Heart left ventricle (tissue), 16 donors: ENCODE measurements around the gene RFX6. TPM values are rescaled to one million over a fixed set of nuclear protein-coding genes. Genes with fewer than 3 reads are reported as not detected.

Source experiments
- ATAC-seq, 4 donors: fragments of 200-7000 bp; cut with Tn5 transposase; one replicate each; pipeline ENCODE4 v1.9.1; 2020 to 2022; ENCODE audit warnings: moderate library complexity in 4 of 4, mild to moderate bottlenecking in 3 of 4, moderate number of reproducible peaks in 1 of 4
- DNase-seq, 5 donors: peaks; one replicate each; pipeline ENCODE4 v3.0.0-alpha.2; 2020
- H3K27ac ChIP-seq, 12 donors: fragments of 200-600 bp; sonication (generic) in 4 of 12; one replicate each; pipeline versions ENCODE4 v1.5.0 to v1.8.0; 2016 to 2022; ENCODE audit warnings: mild to moderate bottlenecking in 2 of 12
- H3K27me3 ChIP-seq, 9 donors: fragments of 200-600 bp; sonication (generic) in 2 of 9; one replicate each; pipeline versions ENCODE4 v1.5.1 to v1.8.0; 2016 to 2022; ENCODE audit warnings: mild to moderate bottlenecking in 3 of 9
- H3K36me3 ChIP-seq, 9 donors: fragments of 200-600 bp; sonication (generic) in 2 of 9; one replicate each; pipeline versions ENCODE4 v1.5.0 to v1.8.0; 2018 to 2022; ENCODE audit warnings: mild to moderate bottlenecking in 2 of 9
- H3K4me1 ChIP-seq, 12 donors: fragments of 200-600 bp; sonication (generic) in 4 of 12; one replicate each; pipeline versions ENCODE4 v1.5.0 to v1.8.0; 2016 to 2022; ENCODE audit warnings: mild to moderate bottlenecking in 3 of 12
- H3K4me3 ChIP-seq, 12 donors: fragments of 200-600 bp; sonication (generic) in 4 of 12; one replicate each; pipeline versions ENCODE4 v1.5.0 to v1.8.0; 2017 to 2022; ENCODE audit warnings: mild to moderate bottlenecking in 9 of 12, moderate library complexity in 4 of 12
- H3K9me3 ChIP-seq, 12 donors: fragments of 200-600 bp; sonication (generic) in 4 of 12; one replicate each; pipeline versions ENCODE4 v1.5.0 to v1.8.0; 2016 to 2022; ENCODE audit warnings: mild to moderate bottlenecking in 1 of 12
- POLR2A ChIP-seq, 2 donors: fragments of 450-650 bp; IDR thresholded peaks; one replicate each; pipeline ENCODE4 v1.6.1; 2017; ENCODE audit warnings: antibody characterized with exemption in 2 of 2, mild to moderate bottlenecking in 2 of 2, moderate library complexity in 2 of 2
- WGBS, 4 donors: extraction: QIAGEN DNeasy Blood & Tissue Kit in 2 of 4; methylation state at CpG; one replicate each; pipeline versions ENCODE4 v1.1.5 to v1.1.7; 2013 to 2018; 5-methylcytosine and 5-hydroxymethylcytosine counted together
- intact Hi-C, 10 donors: fragments of 100-400 bp; cut with DNase I; formaldehyde crosslinking; loops; one replicate each; pipeline versions ENCODE4 v1.11.1 to v1.14.2; 2022
- polyA plus RNA-seq, 2 donors: library from polyadenylated mRNA; stranded (reverse); fragments of 200-250 nt; gene quantifications; one replicate each; pipeline ENCODE4 v1.2.3, GENCODE V29; 2013
- total RNA-seq, 9 donors: library from RNA; depleted of rRNA in 2 of 9; stranded (reverse); fragments of >200 nt in 2 of 9; fragmentation: NEBNext Ultra II Directional in 3 of 9; extraction: Animal tissue kit (Norgen Biotek cat#: 25700) in 3 of 9; gene quantifications; one replicate each; pipeline versions ENCODE4 v1.1.0 to v1.2.4, GENCODE V29; 2016 to 2023
- TF ChIP-seq, protein P1 (sequence below), 12 donors: fragments of 200-600 bp; sonication (generic) in 4 of 12; IDR thresholded peaks; one replicate each; pipeline versions ENCODE4 v1.5.0 to v1.8.0; 2018 to 2022; ENCODE audit warnings: antibody characterized with exemption in 12 of 12, mild to moderate bottlenecking in 5 of 12
- donor health status: ischemic (EF 13 %, LVEDD 7.1; RV severe dilation, severe dysfunction).
- donor health status: healthy with polysubstance abuse.
- donor health status: DM: no; HTN: yes; CAD: no.
- donor health status: DM: no; HTN: no; CAD: no.
- donor health status: ischemic (EF 25% LVEDD 6.9; RV normal size, moderate dysfunction).
- donor health status: ischemic (EF 25% LVEDD 5.7; RV mildly dilated, moderate dysfunction).
- donor health status: healthy.
- donor health status: DM: yes; HTN: yes; CAD: no.
- donor health status: ischemic (EF 35%, LVEDD 5.7; RV mildly dilated, moderate dysfunction).
- donor health status: nonischemic (EF 11% LVEDD 7.7; RV severe dilation, severe dysfunction).
- donor health status: DM: yes; HTN: yes; CAD: no.
- donor health status: PGD.
- donor health status: ischemic (EF 29% LVEDD 5.4; RV normal size, mild dysfunction).
- donor health status: nonischemic (EF 23%, LVEDD 6.1; RV moderate dilation, normal function).

RFX6 gene
- total and polyA plus RNA-seq, 11 donors: not detected

DNA sequence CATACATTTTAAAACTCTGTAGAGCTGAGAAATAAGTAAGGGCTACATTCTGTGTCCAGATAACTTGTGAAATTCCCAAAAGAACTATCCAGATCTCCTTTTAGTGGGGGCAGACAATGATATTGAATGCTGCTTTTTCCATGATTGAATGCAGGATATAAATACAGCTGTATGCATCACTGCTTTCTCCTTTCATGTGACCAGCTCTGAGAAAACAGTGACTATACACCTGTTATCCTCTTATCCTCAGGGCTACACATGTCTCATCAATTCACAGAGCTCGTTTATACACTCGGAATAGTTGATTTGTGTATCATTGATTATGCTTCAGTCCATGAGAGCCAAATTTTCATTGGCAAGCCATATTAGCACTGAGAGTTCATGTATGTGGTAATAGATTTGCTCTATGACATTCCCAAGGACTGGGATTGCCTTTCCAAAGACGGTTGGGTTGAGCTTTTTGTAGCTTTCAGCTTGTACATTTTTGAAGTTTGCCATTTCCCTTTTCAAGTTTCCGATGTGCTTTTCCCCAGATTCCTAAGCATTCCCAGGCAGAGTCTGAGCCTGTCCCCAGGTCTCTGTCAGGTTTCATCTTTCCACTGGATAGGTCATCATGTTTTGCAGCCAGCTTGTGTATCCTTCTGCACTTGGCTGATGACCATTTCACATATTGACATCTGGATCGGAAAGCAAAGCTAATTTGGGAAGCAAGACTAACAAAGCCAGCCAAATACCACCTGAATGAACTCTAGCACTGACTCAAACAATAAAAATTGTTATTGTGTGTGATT lies 97.7 kb downstream of the RFX6 start:
- no peaks in the 10 kb centered on the region for H3K9me3 ChIP-seq
- no peaks in the 10 kb centered on the region for H3K36me3 ChIP-seq
- no peaks in the 10 kb centered on the region for H3K4me1 ChIP-seq
- no peak for ATAC-seq
- H3K4me3 ChIP-seq: no peak overlapping the region
- H3K27me3 ChIP-seq: no peaks in the 10 kb centered on the region
- DNase-seq: no peak
- TF ChIP-seq, protein P1, sequence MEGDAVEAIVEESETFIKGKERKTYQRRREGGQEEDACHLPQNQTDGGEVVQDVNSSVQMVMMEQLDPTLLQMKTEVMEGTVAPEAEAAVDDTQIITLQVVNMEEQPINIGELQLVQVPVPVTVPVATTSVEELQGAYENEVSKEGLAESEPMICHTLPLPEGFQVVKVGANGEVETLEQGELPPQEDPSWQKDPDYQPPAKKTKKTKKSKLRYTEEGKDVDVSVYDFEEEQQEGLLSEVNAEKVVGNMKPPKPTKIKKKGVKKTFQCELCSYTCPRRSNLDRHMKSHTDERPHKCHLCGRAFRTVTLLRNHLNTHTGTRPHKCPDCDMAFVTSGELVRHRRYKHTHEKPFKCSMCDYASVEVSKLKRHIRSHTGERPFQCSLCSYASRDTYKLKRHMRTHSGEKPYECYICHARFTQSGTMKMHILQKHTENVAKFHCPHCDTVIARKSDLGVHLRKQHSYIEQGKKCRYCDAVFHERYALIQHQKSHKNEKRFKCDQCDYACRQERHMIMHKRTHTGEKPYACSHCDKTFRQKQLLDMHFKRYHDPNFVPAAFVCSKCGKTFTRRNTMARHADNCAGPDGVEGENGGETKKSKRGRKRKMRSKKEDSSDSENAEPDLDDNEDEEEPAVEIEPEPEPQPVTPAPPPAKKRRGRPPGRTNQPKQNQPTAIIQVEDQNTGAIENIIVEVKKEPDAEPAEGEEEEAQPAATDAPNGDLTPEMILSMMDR (IDR thresholded peaks at IDR 0.05): no peak
- no peak for TF ChIP-seq POLR2A (IDR thresholded peaks at IDR 0.05)
- no peak overlapping the region for H3K27ac ChIP-seq
- 62 to 76% (median 68%) methylated on average over 5 of the region's 5 CpGs for WGBS, 4 donors
- intact Hi-C loops: loop anchor here (5.0 to 10.0 kb wide), 7 partner anchors 92 to 343 kb away; no protein-coding TSS in a partner anchor

DNA sequence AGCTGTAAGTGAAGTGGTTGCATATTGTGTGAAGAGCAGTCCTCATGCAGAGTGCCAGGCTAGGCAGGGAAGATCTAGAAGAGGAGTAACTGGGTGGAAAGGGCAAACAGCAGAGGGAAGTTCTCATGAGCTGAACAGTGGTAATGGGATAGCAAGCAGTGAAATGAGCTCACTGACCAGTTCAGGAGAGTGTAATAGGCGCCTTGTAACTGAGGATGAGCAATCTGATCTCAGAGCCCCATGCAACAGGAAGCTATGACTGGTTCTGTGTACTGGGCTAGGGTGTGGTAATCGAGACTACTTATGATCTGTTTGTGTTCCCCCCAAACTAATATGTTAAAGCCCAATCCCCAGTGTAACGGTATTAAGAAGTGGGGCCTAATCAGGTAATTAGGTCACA lies 98.6 kb downstream of the RFX6 start:
- H3K27ac ChIP-seq: no peak overlapping the region
- 71 to 90% (median 79%) methylated on average over 3 of the region's 3 CpGs for WGBS, 4 donors
- ATAC-seq: no peak
- H3K9me3 ChIP-seq: no peaks in the 10 kb centered on the region
- TF ChIP-seq, protein P1 (IDR thresholded peaks at IDR 0.05): no peak
- TF ChIP-seq POLR2A (IDR thresholded peaks at IDR 0.05): no peak
- H3K36me3 ChIP-seq: no peaks in the 10 kb centered on the region
- no peaks in the 10 kb centered on the region for H3K4me1 ChIP-seq
- H3K27me3 ChIP-seq: no peaks in the 10 kb centered on the region
- H3K4me3 ChIP-seq: no peak overlapping the region
- no peak for DNase-seq
- intact Hi-C loops: loop anchor here in 7 of 10 donors (5.0 to 10.0 kb wide), 4 partner anchors 189 to 339 kb away; no protein-coding TSS in a partner anchor

DNA sequence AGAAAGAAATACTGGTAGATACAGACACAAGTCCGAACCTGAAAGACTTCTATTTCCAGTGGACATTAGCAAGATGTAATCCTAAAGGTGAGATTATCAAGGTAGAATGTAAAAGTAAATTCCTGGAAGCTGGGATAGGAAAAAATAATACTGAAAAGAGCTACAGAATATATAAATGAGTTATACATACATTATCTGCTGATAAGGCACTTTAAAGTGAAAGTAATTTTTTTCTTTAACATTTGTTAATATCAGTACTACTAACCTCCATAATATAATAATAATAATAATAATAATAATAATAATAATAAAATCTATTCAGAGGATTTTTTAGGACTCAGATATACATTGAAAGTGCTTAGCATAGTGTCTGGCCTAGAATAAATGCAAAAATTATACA lies 102.5 kb downstream of the RFX6 start:
- peaks cover 0 to 20% (median 4%) of the 10 kb centered on the region in 12 donors for H3K9me3 ChIP-seq
- H3K27ac ChIP-seq: no peak overlapping the region
- no peaks in the 10 kb centered on the region for H3K27me3 ChIP-seq
- TF ChIP-seq, protein P1 (IDR thresholded peaks at IDR 0.05): no peak
- no peak for TF ChIP-seq POLR2A (IDR thresholded peaks at IDR 0.05)
- no peak for DNase-seq
- H3K36me3 ChIP-seq: no peaks in the 10 kb centered on the region
- WGBS, 4 donors: 67 to 83% (median 75%) methylated on average over 1 of the region's 1 CpG
- no peak for ATAC-seq
- intact Hi-C loops: loop anchor here in 7 of 10 donors (5.0 to 10.0 kb wide), 4 partner anchors 185 to 335 kb away; no protein-coding TSS in a partner anchor
- no peak overlapping the region for H3K4me3 ChIP-seq
- no peaks in the 10 kb centered on the region for H3K4me1 ChIP-seq

Other genes starting within 250 kb of the RFX6 start
- gene ZUP1, start 208.5 kb upstream of the RFX6 start, total RNA-seq: 1 to 10 TPM; 2.6 to 5.3 (median 3.7) TPM
- gene ZUP1, start 208.5 kb upstream of the RFX6 start, polyA plus RNA-seq: 1 to 10 TPM; 3.7 to 4.5 TPM
- 10 to 100 TPM in 3 of 9 donors, 1 to 10 TPM in 6; 3.1 to 12.5 (median 9.1) TPM for gene KPNA5, start 196.0 kb upstream of the RFX6 start, total RNA-seq
- 1 to 10 TPM; 1.6 to 2.6 TPM for gene KPNA5, start 196.0 kb upstream of the RFX6 start, polyA plus RNA-seq
- gene FAM162B, start 111.5 kb upstream of the RFX6 start, total RNA-seq: 1 to 10 TPM; 2.7 to 8.9 (median 3.4) TPM
- 1 to 10 TPM; 3.7 to 4.5 TPM for gene FAM162B, start 111.5 kb upstream of the RFX6 start, polyA plus RNA-seq
- gene GPRC6A, start 48.2 kb upstream of the RFX6 start, total RNA-seq: not detected
- gene GPRC6A, start 48.2 kb upstream of the RFX6 start, polyA plus RNA-seq: not detected